OCI-LY1 (cell line): ENCODE measurements around the gene REC114.

Experiments used
- H2AFZ ChIP-seq: fragments of 200-600 bp; sonication (generic), shearing (Covaris generic); 2 replicates; pipeline ENCODE4 v1.6.0; 2014; ENCODE audit warnings: antibody characterized with exemption, mild to moderate bottlenecking, low read length
- H3F3A ChIP-seq: fragments of 200-600 bp; sonication (generic), shearing (Covaris generic); 2 replicates; pipeline ENCODE4 v1.6.0; 2014; ENCODE audit warnings: mild to moderate bottlenecking, antibody characterized with exemption, low read length, moderate library complexity; ENCODE audit not compliant: insufficient read depth
- H3K27ac ChIP-seq: fragments of 200-600 bp; sonication (generic); 2 replicates; pipeline ENCODE4 v1.5.1; 2014; ENCODE audit warnings: low read length, mixed run types, mild to moderate bottlenecking, low read depth; ENCODE audit not compliant: poor library complexity, severe bottlenecking
- H3K27me3 ChIP-seq: fragments of 200-600 bp; sonication (generic); 2 replicates; pipeline ENCODE4 v1.6.0; 2014; ENCODE audit warnings: antibody characterized with exemption, mild to moderate bottlenecking, low read length, moderate library complexity; ENCODE audit not compliant: insufficient read depth
- H3K36me3 ChIP-seq: fragments of 200-600 bp; sonication (generic); 2 replicates; pipeline ENCODE4 v1.6.1; 2014; ENCODE audit warnings: mild to moderate bottlenecking, antibody characterized with exemption, low read length, moderate library complexity, mixed read lengths; ENCODE audit not compliant: insufficient read depth
- H3K4me1 ChIP-seq: fragments of 200-600 bp; sonication (generic); 2 replicates; pipeline ENCODE4 v1.5.1; 2014; ENCODE audit warnings: mild to moderate bottlenecking, low read length, moderate library complexity; ENCODE audit not compliant: insufficient read depth, severe bottlenecking
- H3K4me2 ChIP-seq: fragments of 200-600 bp; sonication (generic), shearing (Covaris generic); 2 replicates; pipeline ENCODE4 v1.6.1; 2014; ENCODE audit warnings: low read length
- H3K4me3 ChIP-seq: fragments of 200-600 bp; sonication (generic); 2 replicates; pipeline ENCODE4 v1.5.1; 2014; ENCODE audit warnings: low read length, low read depth, mild to moderate bottlenecking, mixed read lengths; ENCODE audit not compliant: poor library complexity, severe bottlenecking
- H3K79me2 ChIP-seq: fragments of 200-600 bp; shearing (Covaris generic); 2 replicates; pipeline ENCODE4 v1.6.1; 2016; ENCODE audit warnings: mixed run types, low read length, mixed read lengths; ENCODE audit not compliant: insufficient read depth
- H3K9ac ChIP-seq: fragments of 200-600 bp; sonication (generic), shearing (Covaris generic); 2 replicates; pipeline ENCODE4 v1.6.1; 2014; ENCODE audit warnings: mild to moderate bottlenecking, low read length, mixed read lengths
- H3K9me2 ChIP-seq: fragments of 200-600 bp; sonication (generic), shearing (Covaris generic); 2 replicates; pipeline ENCODE4 v1.6.1; 2014; ENCODE audit warnings: low read depth, mild to moderate bottlenecking, low read length, mixed read lengths
- H3K9me3 ChIP-seq: fragments of 200-600 bp; shearing (Covaris generic); 2 replicates; pipeline ENCODE4 v1.6.1; 2014; ENCODE audit warnings: low read length, mixed read lengths
- H4K20me1 ChIP-seq: fragments of 200-600 bp; sonication (generic), shearing (Covaris generic); 2 replicates; pipeline ENCODE4 v1.6.0; 2016; ENCODE audit warnings: mild to moderate bottlenecking, low read length; ENCODE audit not compliant: insufficient read depth
- CTCF ChIP-seq: fragments of 200-600 bp; sonication (generic), shearing (Covaris generic); IDR thresholded peaks from 2 replicates; pipeline ENCODE4 v1.5.1; 2017; ENCODE audit warnings: mild to moderate bottlenecking, antibody characterized with exemption, low read length, moderate library complexity, mixed read lengths
- EZH2 ChIP-seq: fragments of 200-600 bp; sonication (generic), shearing (Covaris generic); IDR thresholded peaks from 2 replicates; pipeline ENCODE4 v1.8.0; 2017; ENCODE audit warnings: borderline replicate concordance, mixed run types, mild to moderate bottlenecking, antibody characterized with exemption, low read length, moderate library complexity, mixed read lengths

REC114 gene

GRCh38 chr15:73589766-73590165 lies 146.8 kb downstream of the REC114 start:
- Histone ChIP-seq H4K20me1 (no peaks in the 10 kb centered on the region), H2AFZ (no peak overlapping the region), H3K79me2 (no peaks in the 10 kb centered on the region), H3K4me2 (no peak overlapping the region), H3K9me3 (no peaks in the 10 kb centered on the region), H3K4me3 (no peak overlapping the region), H3K4me1 (no peaks in the 10 kb centered on the region), H3K36me3 (peaks cover 52% of the 10 kb centered on the region; the same call in 1 of the 2 replicates), H3K27ac (no peak overlapping the region), H3K9ac (no peak overlapping the region), H3F3A (no peaks in the 10 kb centered on the region), H3K9me2 (no peaks in the 10 kb centered on the region), H3K27me3 (no peaks in the 10 kb centered on the region)
- no peak for TF ChIP-seq EZH2

- Histone ChIP-seq H3K36me3 (peaks cover 47% of the 10 kb centered on the region; the same call in 1 of the 2 replicates), H3K27me3 (no peaks in the 10 kb centered on the region), H3F3A (no peaks in the 10 kb centered on the region), H3K4me2 (no peak overlapping the region), H3K9me3 (no peaks in the 10 kb centered on the region), H3K9ac (no peak overlapping the region), H3K9me2 (no peaks in the 10 kb centered on the region), H4K20me1 (no peaks in the 10 kb centered on the region), H3K4me1 (no peaks in the 10 kb centered on the region), H3K4me3 (no peak overlapping the region), H3K79me2 (no peaks in the 10 kb centered on the region), H3K27ac (no peak overlapping the region), H2AFZ (no peak overlapping the region)
- TF ChIP-seq CTCF = no peak
- no peak for TF ChIP-seq EZH2
These were observed 147.3 kb downstream of the REC114 start for GRCh38 chr15:73590263-73590662.

- Histone ChIP-seq H3F3A (no peaks in the 10 kb centered on the region), H2AFZ (no peak overlapping the region), H3K4me2 (no peak overlapping the region), H4K20me1 (no peaks in the 10 kb centered on the region), H3K9me3 (no peaks in the 10 kb centered on the region), H3K9me2 (no peaks in the 10 kb centered on the region), H3K27ac (no peak overlapping the region), H3K4me1 (peaks cover 11% of the 10 kb centered on the region), H3K79me2 (no peaks in the 10 kb centered on the region), H3K4me3 (no peak overlapping the region), H3K9ac (no peak overlapping the region), H3K27me3 (no peaks in the 10 kb centered on the region), H3K36me3 (peaks cover 18% of the 10 kb centered on the region; the same call in 1 of the 2 replicates)
- no peak for TF ChIP-seq CTCF
- TF ChIP-seq EZH2 = no peak
These were observed 150.5 kb downstream of the REC114 start for GRCh38 chr15:73593304-73594074.

- Histone ChIP-seq H3K27ac (no peak overlapping the region), H4K20me1 (no peaks in the 10 kb centered on the region), H3K27me3 (no peaks in the 10 kb centered on the region), H3K4me3 (no peak overlapping the region), H3K9me2 (no peaks in the 10 kb centered on the region), H2AFZ (no peak overlapping the region), H3K79me2 (no peaks in the 10 kb centered on the region), H3F3A (no peaks in the 10 kb centered on the region), H3K36me3 (peaks cover 12% of the 10 kb centered on the region; the same call in 1 of the 2 replicates), H3K9ac (no peak overlapping the region), H3K4me1 (peaks cover 11% of the 10 kb centered on the region), H3K9me3 (no peaks in the 10 kb centered on the region), H3K4me2 (no peak overlapping the region)
- TF ChIP-seq CTCF = no peak
- no peak for TF ChIP-seq EZH2
These were observed 151.1 kb downstream of the REC114 start for GRCh38 chr15:73594109-73594508.
